Measurements from ENCODE around the gene SYNGR4.

DNA sequence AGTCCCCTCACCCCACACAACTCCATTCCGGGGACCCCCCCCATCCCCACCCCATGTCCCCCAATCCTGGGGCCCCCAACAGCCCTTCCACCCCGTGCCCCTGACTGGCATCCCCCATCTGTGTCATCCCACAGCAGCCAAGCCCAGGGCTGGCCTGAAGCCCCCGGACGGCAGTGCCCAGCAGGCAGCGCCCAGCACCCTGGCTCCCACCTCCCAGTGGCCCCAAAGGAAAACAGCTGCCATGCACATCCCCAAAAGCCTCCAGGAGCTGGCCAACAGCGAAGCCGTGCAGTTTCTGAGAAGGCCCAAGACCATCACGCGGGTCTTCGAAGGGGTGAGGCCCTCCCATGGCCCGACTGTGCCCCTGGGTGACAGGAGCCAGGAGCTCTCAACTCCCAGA, 1.4 kb downstream of the SYNGR4 start:
- TF ChIP-seq, protein P1, sequence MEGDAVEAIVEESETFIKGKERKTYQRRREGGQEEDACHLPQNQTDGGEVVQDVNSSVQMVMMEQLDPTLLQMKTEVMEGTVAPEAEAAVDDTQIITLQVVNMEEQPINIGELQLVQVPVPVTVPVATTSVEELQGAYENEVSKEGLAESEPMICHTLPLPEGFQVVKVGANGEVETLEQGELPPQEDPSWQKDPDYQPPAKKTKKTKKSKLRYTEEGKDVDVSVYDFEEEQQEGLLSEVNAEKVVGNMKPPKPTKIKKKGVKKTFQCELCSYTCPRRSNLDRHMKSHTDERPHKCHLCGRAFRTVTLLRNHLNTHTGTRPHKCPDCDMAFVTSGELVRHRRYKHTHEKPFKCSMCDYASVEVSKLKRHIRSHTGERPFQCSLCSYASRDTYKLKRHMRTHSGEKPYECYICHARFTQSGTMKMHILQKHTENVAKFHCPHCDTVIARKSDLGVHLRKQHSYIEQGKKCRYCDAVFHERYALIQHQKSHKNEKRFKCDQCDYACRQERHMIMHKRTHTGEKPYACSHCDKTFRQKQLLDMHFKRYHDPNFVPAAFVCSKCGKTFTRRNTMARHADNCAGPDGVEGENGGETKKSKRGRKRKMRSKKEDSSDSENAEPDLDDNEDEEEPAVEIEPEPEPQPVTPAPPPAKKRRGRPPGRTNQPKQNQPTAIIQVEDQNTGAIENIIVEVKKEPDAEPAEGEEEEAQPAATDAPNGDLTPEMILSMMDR (IDR thresholded peaks at IDR 0.05 in 2 of 3, conservative IDR thresholded peaks at IDR 0.05 in 1 of 3; ENCODE audit: borderline replicate concordance in 1 of 3, insufficient read depth in 1 of 3, low read depth in 2 of 3, low read length in 2 of 3), result no peak
- no peak for TF ChIP-seq TCF7L2 (IDR thresholded peaks at IDR 0.05; ENCODE audit: borderline replicate concordance, extremely low read depth, insufficient read depth, insufficient read length)
- TF ChIP-seq CEBPB (IDR thresholded peaks at IDR 0.05; ENCODE audit: low read depth), result no peak
- TF ChIP-seq SP1 (IDR thresholded peaks at IDR 0.05; ENCODE audit: low read depth), result no peak
